HG03103 (cell line): ENCODE results near the gene HP1BP3.

ENCODE experiments used
- ATAC-seq: cut with Tn5 transposase; IDR thresholded peaks from one replicate; pipeline ENCODE4 v1.9.1; 2021; ENCODE audit warnings: low read depth; ENCODE audit not compliant: unreplicated experiment

HP1BP3 gene

GRCh38 chr1:20696397-20697333 lies 90.4 kb downstream of the HP1BP3 start:
- no peak for ATAC-seq

DNA sequence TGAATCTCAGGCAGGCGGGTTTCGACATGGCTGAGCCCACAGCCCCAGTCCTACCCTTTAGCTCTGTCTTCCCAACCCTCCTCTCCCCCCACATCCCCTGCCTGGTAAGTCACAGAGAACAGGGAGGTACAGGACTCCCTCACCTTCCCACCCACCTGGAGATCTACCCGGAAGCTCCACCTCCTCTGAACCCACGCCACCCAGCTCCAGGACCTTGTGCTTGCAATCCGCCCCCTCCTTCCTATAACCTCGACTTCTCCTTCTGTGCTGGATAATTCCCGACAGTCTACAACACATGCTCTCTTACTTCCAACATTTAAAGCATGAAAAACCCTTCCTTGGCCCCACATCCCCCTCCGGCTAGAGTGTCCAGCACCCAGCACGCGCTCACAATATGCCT lies 91.6 kb downstream of the HP1BP3 start:
- no peak for ATAC-seq

GRCh38 chr1:20693623-20694022 lies 93.5 kb downstream of the HP1BP3 start:
- ATAC-seq: no peak
